Activated naive CD4-positive, alpha-beta T cell treated with anti-CD3 and anti-CD28 coated beads, Interleukin-2, amount 50 U/mL, for 24 hours (primary cell): ENCODE measurements around the gene KAZN.

Experiments
- H3K27ac Mint-ChIP-seq: one replicate; pipeline ENCODE4 v1.8.0; 2021; ENCODE audit warnings: mild to moderate bottlenecking, mixed read lengths
- H3K27me3 Mint-ChIP-seq: one replicate; pipeline ENCODE4 v1.8.0; 2021; ENCODE audit warnings: mixed read lengths
- H3K36me3 Mint-ChIP-seq: one replicate; pipeline ENCODE4 v1.8.0; 2021; ENCODE audit warnings: mixed read lengths
- H3K4me1 Mint-ChIP-seq: one replicate; pipeline ENCODE4 v1.8.0; 2021; ENCODE audit warnings: mixed read lengths
- H3K4me3 Mint-ChIP-seq: one replicate; pipeline ENCODE4 v1.8.0; 2021; ENCODE audit warnings: mild to moderate bottlenecking, mixed read lengths
- H3K9me3 Mint-ChIP-seq: one replicate; pipeline ENCODE4 v1.8.0; 2021; ENCODE audit warnings: mixed read lengths

KAZN gene

DNA sequence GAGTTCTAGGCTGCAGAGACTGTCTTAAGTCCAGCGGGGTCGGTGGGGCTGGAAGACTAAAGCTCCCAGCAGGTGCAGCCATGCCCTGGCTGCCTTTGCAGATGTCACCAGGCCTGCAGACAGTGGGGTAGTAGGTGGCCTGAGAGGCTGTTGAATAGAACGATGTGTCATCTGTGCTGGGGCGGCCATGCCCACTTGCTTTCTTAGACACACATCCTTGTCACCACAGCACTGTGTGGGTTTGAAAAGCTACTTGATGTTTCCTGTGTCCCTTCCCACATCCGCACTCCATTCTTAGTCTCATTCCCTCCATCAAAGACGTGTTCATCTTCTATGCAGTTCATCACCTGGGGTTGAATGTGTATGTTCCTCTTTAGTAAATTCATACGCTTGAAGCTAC, 370.5 kb downstream of the KAZN start:
- H3K9me3 Mint-ChIP-seq: no peaks in the 10 kb centered on the region
- no peak overlapping the region for H3K27ac Mint-ChIP-seq
- no peaks in the 10 kb centered on the region for H3K36me3 Mint-ChIP-seq
- H3K4me1 Mint-ChIP-seq: peaks cover 9% of the 10 kb centered on the region
- H3K4me3 Mint-ChIP-seq: no peak overlapping the region
- no peaks in the 10 kb centered on the region for H3K27me3 Mint-ChIP-seq

DNA sequence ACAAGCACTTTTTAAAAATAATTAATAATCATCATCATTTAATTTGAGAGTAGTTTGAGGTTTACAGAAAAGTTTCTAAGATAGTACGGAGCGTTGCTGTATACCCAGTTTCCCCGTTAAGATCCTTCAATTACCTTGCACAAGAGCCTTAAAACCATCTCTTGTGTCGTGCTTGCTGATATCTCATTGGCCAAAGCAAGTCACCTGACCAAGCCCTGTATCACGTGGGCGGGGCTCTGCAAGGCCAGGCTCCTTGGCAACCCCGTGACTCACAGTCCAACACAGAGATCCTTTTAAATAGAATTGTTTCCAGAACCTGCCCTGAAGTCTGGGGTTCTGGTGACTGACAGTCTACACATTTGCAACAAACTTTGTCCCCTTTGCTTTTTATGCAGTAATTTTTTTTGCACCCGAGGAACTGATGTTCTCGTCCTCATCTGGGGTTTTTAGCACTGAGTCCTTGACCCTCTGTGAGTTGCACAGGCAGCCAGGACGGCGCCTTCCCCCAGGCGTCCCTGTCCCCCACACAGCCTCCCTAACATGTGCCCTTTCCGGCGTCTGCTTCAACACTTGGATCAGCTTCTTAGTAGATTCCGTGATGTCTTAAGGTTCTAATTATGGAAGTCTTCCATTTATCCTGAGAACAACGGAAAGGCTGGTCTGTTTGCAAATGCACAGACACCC, 371.8 kb downstream of the KAZN start:
- H3K4me1 Mint-ChIP-seq: peaks cover 9% of the 10 kb centered on the region
- H3K4me3 Mint-ChIP-seq: no peak overlapping the region
- H3K9me3 Mint-ChIP-seq: no peaks in the 10 kb centered on the region
- no peaks in the 10 kb centered on the region for H3K27me3 Mint-ChIP-seq
- no peaks in the 10 kb centered on the region for H3K36me3 Mint-ChIP-seq
- H3K27ac Mint-ChIP-seq: no peak overlapping the region

DNA sequence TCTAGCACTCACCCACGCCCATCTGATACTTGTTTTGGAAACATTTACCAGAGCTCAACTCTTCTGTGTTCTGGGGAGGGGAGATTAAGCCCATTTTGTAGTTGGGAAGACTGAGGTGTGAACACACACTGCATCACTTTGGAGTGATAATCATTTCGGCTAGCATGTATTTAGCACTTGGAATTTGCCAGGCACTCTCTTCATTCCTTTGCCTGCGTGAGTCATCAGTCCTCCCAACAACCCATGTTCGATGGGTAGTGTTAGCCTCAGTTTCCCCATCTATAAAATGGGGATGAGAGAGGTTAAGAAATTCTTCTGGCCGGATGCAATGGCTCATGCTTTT, 372.3 kb downstream of the KAZN start:
- Mint-ChIP-seq H3K27ac (no peak overlapping the region), H3K4me1 (peaks cover 9% of the 10 kb centered on the region), H3K9me3 (no peaks in the 10 kb centered on the region), H3K4me3 (no peak overlapping the region), H3K27me3 (no peaks in the 10 kb centered on the region), H3K36me3 (no peaks in the 10 kb centered on the region)

DNA sequence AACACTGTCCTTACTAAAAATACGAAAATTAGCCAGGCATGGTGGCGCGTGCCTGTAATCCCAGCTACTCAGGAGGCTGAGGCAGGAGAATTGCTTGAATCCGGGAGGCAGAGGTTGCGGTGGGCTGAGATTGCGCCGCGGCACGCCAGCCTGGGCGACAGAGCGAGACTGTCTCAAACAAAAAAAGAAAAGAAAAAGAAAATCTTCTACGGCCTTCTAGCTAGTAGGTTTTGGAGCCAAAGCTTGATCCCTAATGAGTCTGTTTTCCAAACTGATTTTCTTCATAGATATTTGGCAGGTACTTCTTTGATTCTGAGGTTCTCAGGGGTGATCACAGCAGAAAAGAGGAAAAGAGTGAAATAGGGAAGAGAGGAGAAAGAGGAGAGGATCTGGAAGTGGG, 372.7 kb downstream of the KAZN start:
- H3K4me1 Mint-ChIP-seq: peaks cover 9% of the 10 kb centered on the region
- no peaks in the 10 kb centered on the region for H3K36me3 Mint-ChIP-seq
- H3K27ac Mint-ChIP-seq: peak overlapping the region; percentile 67
- no peaks in the 10 kb centered on the region for H3K9me3 Mint-ChIP-seq
- no peaks in the 10 kb centered on the region for H3K27me3 Mint-ChIP-seq
- no peak overlapping the region for H3K4me3 Mint-ChIP-seq

DNA sequence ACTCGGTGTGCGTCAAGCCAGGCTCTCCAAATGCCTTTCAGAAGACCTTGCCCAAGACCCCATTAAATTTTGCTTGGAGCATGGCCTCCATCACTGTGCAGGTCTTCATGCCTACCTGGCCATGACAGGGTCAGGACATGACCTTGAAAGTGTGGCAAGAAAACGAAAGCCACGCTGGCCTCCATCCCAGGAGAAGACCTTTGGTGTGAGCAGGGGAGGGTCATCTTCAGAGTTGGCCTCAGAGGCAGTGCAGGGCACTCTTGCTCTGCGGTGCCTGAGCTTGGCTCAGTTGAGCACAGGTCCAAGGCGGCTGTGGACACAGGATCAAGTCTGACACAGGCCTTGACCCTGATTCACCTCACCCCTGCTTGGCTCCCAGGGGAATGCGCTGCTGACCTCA, 373.6 kb downstream of the KAZN start:
- peaks cover 9% of the 10 kb centered on the region for H3K4me1 Mint-ChIP-seq
- H3K9me3 Mint-ChIP-seq: no peaks in the 10 kb centered on the region
- H3K27ac Mint-ChIP-seq: no peak overlapping the region
- H3K36me3 Mint-ChIP-seq: no peaks in the 10 kb centered on the region
- H3K4me3 Mint-ChIP-seq: no peak overlapping the region
- H3K27me3 Mint-ChIP-seq: no peaks in the 10 kb centered on the region

DNA sequence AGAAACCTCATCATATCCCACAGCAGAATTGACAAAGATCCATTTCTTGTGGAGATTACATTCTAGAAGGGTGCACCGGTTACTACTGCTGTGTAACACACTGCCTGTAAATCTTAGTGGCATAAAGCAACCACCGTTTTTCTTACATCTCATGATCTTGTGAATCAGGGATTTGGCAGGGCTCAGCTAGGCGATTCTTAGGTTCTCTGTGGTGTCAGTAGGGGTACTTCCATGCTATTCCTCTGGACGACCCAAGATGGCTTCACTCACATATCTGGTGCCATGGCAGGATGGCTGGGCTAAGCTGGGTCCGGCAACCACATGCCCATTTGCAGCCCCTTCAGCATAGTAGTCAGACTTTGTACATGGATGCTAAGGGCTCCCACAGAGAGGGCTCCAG, 375.3 kb downstream of the KAZN start:
- H3K9me3 Mint-ChIP-seq: no peaks in the 10 kb centered on the region
- no peak overlapping the region for H3K27ac Mint-ChIP-seq
- peaks cover 8% of the 10 kb centered on the region for H3K4me1 Mint-ChIP-seq
- peaks cover 1% of the 10 kb centered on the region for H3K27me3 Mint-ChIP-seq
- H3K36me3 Mint-ChIP-seq: no peaks in the 10 kb centered on the region
- no peak overlapping the region for H3K4me3 Mint-ChIP-seq

DNA sequence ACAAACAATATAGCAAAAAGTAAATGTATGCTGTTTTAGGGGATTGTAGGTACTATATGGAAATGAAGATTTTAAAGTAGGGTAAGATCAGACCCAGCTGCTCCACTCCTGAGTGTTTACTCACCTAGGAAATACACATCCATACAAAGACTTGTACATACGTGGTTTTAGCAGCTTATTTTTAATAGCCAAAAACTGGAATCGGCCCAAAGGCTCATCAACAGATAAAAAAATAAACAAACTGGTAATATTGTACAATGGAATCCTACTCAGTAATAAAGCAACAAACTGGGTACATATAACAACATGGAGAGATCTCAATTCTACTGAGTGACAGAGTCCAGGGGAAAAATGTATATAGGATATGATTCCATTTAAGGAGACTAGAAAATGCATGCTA, 375.9 kb downstream of the KAZN start:
- Mint-ChIP-seq H3K36me3 (no peaks in the 10 kb centered on the region), H3K9me3 (no peaks in the 10 kb centered on the region), H3K4me3 (no peak overlapping the region), H3K4me1 (peaks cover 2% of the 10 kb centered on the region), H3K27me3 (peaks cover 1% of the 10 kb centered on the region), H3K27ac (no peak overlapping the region)

DNA sequence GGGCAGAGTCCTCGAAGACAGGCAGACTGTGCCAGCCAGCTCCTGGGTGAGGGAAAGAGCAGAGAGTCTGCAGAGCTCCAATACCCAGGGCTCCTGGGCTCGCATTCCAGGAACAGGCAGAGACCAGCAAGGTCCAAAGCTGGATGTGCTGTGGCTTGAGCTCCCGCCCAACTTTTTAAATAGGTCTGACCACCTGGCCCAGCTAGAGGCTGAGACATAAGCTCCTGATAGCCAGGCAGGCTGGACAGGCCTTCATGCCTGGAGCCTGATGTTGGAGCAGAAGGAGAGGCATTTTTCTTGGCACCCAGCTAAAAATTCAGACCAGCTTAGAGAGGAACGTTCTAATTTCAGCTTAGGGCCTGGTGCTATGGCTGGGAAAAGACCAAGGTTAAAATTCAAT, 376.6 kb downstream of the KAZN start:
- peaks cover 1% of the 10 kb centered on the region for H3K27me3 Mint-ChIP-seq
- H3K9me3 Mint-ChIP-seq: no peaks in the 10 kb centered on the region
- H3K36me3 Mint-ChIP-seq: no peaks in the 10 kb centered on the region
- no peaks in the 10 kb centered on the region for H3K4me1 Mint-ChIP-seq
- H3K4me3 Mint-ChIP-seq: no peak overlapping the region
- no peak overlapping the region for H3K27ac Mint-ChIP-seq

DNA sequence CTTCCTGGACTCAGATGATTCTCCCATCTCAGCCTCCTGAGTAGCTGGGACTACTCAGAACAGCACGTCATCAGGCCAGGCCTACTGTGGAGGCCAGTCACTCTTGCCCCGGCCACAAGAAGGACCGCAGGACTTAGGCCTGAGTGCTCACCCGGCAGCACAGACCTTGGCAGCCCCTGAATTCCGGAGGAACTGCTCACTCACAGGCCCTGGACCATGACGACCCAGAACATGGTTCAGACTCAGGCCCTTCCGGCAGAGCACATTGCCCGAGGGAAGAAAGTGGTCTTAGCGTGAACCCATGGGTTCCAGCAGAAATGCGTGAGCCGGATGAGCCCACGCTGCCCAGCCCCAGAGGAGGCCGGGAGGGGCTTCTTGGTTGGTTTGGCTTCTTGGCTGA, 377.8 kb downstream of the KAZN start:
- no peak overlapping the region for H3K27ac Mint-ChIP-seq
- no peaks in the 10 kb centered on the region for H3K4me1 Mint-ChIP-seq
- no peak overlapping the region for H3K4me3 Mint-ChIP-seq
- no peaks in the 10 kb centered on the region for H3K9me3 Mint-ChIP-seq
- no peaks in the 10 kb centered on the region for H3K36me3 Mint-ChIP-seq
- H3K27me3 Mint-ChIP-seq: peaks cover 1% of the 10 kb centered on the region

DNA sequence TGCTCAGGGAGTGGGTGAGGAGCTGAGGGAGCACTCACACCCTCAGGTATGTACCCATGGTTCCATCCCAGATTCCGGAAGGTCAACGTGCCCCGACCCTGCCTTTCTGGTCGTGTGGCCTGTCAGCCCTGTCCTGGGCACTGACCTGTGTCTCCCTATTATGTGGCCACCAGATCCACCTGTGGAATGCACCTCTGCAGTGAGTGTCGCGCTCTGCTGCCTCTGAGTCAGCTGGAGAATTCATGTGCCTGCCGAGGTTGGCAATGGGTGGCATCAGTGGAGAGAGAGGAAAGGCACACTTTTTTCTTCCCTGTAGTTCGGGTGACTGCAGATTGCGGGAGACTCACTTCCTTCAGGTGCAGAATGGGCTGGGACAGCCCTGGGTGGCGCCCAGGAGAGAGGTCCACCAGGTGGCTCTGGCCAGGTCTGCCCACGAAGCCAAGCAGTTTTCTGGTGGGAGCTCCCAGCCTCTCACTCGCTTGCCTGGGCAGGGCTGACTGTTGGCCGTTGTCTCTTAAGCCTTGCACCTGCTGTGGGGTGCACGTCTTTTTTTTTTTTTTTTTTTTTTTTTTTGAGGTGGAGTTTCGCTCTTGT, 378.9 kb downstream of the KAZN start:
- peaks cover 1% of the 10 kb centered on the region for H3K27me3 Mint-ChIP-seq
- no peaks in the 10 kb centered on the region for H3K4me1 Mint-ChIP-seq
- H3K36me3 Mint-ChIP-seq: no peaks in the 10 kb centered on the region
- H3K4me3 Mint-ChIP-seq: no peak overlapping the region
- H3K27ac Mint-ChIP-seq: no peak overlapping the region
- no peaks in the 10 kb centered on the region for H3K9me3 Mint-ChIP-seq

DNA sequence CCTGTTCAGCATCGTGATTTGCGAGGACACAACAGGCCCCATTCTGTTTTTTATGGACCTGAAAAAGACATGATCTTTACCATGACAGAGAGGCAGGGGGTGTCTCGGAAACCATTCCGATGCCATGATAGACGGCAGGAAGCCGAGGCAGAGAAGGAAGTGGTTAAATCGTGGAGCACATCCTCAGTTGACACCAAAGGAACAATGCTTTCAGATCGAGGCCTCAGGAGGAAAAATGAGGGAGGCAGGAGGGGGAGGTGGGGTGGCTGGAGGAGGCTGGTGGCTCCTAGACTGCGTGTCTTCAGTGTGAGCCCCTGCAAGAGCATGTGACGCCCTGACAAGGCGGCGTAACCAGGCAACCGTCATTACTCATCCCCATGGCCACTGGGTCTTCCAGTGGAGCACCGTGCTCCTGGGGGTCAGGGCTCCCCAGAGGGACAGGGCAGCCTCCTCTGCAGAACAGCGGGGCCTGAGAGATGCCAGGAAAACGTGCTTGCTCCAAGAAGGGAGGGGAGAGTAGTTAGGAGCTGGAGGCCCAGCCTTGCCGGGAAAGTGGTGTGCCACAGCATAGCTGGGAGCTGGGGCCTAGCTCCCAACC, 382.2 kb downstream of the KAZN start:
- Mint-ChIP-seq H3K27ac (no peak overlapping the region), H3K4me3 (no peak overlapping the region), H3K27me3 (peaks cover 1% of the 10 kb centered on the region), H3K36me3 (no peaks in the 10 kb centered on the region), H3K4me1 (no peaks in the 10 kb centered on the region), H3K9me3 (no peaks in the 10 kb centered on the region)

DNA sequence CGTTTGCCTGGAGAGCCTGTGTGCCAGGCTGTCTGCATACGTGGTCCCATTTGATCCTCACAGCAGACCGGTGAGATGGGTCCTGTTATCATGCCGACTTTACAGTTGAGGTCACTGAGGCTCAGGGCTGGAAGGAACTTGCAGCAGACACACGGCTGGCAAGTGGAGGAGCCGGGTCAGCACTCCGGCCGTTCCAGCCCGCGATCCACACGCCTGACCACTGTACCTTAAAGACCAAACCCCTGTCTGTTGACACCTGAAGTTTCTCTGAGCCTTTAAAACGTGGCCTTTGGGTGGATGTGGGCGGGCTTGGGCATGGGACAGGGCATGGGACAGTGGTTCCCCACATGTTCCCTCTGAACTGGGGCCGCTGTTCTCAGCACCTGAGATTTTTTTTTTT, 383.5 kb downstream of the KAZN start:
- Mint-ChIP-seq H3K4me1 (no peaks in the 10 kb centered on the region), H3K9me3 (no peaks in the 10 kb centered on the region), H3K27me3 (peaks cover 1% of the 10 kb centered on the region), H3K36me3 (no peaks in the 10 kb centered on the region), H3K4me3 (no peak overlapping the region), H3K27ac (no peak overlapping the region)

DNA sequence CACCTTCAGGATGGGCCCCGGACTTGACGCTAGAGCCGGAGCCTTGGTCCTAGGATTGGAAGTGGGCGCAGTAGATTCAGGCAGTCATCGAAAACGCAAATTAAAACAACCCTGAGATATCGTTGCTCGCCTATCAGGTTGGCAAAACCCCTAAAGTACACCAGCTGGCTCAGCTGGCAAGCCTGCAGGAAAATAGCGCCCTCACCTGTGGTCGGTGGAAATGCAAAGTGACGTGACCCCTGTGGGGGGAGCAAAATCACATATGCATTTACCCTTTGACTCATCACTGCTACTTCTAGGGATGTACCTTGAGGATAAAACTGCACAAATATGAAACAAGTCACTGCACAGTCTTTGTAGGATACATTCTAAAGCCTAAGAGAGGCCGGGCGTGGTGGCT, 384.8 kb downstream of the KAZN start:
- no peak overlapping the region for H3K4me3 Mint-ChIP-seq
- no peaks in the 10 kb centered on the region for H3K9me3 Mint-ChIP-seq
- no peak overlapping the region for H3K27ac Mint-ChIP-seq
- no peaks in the 10 kb centered on the region for H3K36me3 Mint-ChIP-seq
- H3K27me3 Mint-ChIP-seq: peaks cover 1% of the 10 kb centered on the region
- H3K4me1 Mint-ChIP-seq: no peaks in the 10 kb centered on the region

DNA sequence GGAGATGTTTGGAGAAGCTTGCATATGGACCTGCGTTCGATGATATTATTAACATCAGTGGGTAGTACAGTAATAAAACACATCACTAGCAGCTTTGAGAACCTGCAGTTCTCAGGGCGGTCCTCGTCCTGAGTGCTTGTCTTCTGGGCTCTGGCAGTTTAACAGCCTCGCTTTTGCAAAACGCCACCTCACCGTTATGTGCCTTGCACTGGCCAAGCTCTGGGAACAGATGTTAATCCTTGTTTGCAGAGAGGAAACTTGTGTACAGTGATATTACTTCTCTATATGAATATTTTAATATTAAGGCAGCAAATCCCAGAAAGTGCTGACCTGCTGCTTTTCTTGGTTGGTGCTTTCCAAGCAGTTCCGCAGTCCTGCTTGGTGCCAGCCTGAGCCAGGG, 387.7 kb downstream of the KAZN start:
- Mint-ChIP-seq H3K4me1 (no peaks in the 10 kb centered on the region), H3K36me3 (no peaks in the 10 kb centered on the region), H3K4me3 (no peak overlapping the region), H3K9me3 (no peaks in the 10 kb centered on the region), H3K27me3 (no peaks in the 10 kb centered on the region), H3K27ac (no peak overlapping the region)

DNA sequence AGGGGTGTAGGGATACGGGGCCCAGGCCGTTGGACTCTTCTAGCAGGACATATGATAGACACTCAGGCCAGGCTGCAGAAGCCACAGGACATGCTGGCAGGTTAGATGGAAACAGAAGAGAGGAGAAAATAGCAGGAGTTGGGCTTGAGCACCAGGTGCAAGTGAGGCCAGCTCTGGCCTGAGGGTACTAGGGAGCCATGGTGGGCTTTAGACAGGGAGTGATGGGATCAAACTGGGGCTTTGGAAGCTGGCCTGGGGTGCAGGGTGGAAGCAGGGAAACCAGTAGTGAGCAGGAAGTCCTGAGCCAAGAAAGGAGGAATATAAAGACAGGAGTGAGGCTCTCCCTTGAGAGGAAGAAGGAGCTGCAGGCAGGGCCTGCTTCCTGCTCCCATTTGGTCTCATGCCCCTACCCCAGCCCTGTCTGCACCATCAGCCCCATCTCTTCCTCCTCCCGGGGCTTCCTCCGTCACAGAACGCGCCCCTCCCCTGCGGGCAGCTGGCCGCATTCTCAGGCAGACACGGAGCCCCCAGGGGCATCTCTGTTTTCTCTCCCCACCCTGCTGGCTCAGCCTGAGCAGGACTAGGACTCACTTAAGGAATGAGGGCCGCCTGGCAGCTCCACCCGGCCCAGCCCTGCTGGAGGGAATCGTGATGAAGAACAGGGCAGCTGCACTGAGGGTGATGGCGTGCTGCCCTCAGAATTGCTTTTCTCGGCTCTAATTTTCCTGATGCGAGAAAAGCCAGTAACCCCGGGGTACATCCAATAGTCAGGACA, 389.5 kb downstream of the KAZN start:
- Mint-ChIP-seq H3K36me3 (no peaks in the 10 kb centered on the region), H3K4me3 (no peak overlapping the region), H3K27me3 (no peaks in the 10 kb centered on the region), H3K9me3 (no peaks in the 10 kb centered on the region), H3K27ac (no peak overlapping the region), H3K4me1 (no peaks in the 10 kb centered on the region)

DNA sequence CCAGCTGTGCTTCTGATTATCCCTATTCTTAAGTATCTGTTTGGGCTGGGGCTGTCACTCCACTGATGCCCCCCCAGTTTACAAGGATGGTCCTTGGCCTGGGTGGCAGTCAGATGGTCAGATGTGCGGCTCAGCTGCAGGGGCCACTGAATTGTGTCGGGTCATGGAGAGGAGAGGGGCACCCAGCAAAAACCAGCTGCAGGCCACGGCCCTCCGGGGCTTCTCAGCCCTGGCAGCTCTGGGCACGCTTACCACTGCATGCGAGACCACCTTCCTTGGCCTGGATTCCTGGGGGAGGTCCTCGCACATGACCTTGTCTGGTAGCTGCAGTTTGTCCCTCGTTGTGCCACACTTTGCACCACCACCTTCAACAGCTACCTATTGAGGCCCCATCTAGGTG, 390.2 kb downstream of the KAZN start:
- no peaks in the 10 kb centered on the region for H3K9me3 Mint-ChIP-seq
- no peak overlapping the region for H3K27ac Mint-ChIP-seq
- H3K4me1 Mint-ChIP-seq: no peaks in the 10 kb centered on the region
- no peaks in the 10 kb centered on the region for H3K27me3 Mint-ChIP-seq
- H3K36me3 Mint-ChIP-seq: no peaks in the 10 kb centered on the region
- no peak overlapping the region for H3K4me3 Mint-ChIP-seq
